Uterus (tissue), 2 donors: Measurements from ENCODE around the gene SNAPC2.

Experiments
- POLR2A ChIP-seq, 2 donors: fragments of 450-650 bp; IDR thresholded peaks; one replicate each; pipeline ENCODE4 v1.6.1; 2016; ENCODE audit warnings: antibody characterized with exemption in 2 of 2, mild to moderate bottlenecking in 1 of 2, moderate library complexity in 1 of 2
- TF ChIP-seq, protein P1 (sequence below), 4 experiments: fragments of 200-600 bp in 2 of 4; fragments of 450-650 bp in 2 of 4; sonication (generic) in 2 of 4; IDR thresholded peaks; one replicate each; pipeline ENCODE4 v1.5.1; 2016 to 2019; ENCODE audit warnings: antibody characterized with exemption in 4 of 4, mild to moderate bottlenecking in 2 of 4, moderate library complexity in 1 of 4

DNA sequence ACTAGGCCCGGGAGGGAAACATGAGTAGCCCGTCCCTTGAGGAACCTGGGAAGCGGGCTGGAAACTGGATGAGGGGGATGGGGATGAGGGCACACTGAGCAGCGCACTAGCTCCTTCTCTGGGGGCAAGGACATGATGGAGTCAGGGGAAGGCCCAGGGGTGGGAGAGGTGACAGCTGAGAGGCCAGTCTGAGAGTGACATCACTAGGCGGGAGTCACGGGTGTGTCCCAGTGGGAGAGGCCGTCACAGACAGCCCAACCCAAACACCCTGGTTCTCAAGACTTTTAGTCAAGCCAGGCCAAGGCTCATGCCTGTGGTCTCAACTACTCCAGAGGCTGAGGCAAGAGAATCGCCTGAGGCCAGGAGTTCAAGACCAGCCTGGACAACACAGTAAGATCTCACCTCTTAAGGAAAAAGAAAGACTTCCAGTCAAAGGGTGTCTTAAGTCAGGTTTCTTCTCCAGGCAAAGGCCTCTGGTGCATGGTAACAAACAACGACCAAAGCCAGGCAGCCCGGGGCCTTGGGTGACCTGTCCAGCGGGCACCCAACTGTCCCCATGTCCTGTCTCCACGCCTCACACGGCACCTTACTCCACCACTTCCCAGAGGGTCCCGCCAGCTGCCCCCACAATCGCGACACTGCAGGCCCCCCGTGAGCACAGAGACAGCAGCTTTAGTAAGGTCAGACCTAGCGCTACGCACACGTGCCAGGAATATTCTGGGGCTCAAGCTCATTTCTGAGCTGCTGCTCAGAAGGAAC, 48.8 kb downstream of the SNAPC2 start:
- TF ChIP-seq, protein P1, sequence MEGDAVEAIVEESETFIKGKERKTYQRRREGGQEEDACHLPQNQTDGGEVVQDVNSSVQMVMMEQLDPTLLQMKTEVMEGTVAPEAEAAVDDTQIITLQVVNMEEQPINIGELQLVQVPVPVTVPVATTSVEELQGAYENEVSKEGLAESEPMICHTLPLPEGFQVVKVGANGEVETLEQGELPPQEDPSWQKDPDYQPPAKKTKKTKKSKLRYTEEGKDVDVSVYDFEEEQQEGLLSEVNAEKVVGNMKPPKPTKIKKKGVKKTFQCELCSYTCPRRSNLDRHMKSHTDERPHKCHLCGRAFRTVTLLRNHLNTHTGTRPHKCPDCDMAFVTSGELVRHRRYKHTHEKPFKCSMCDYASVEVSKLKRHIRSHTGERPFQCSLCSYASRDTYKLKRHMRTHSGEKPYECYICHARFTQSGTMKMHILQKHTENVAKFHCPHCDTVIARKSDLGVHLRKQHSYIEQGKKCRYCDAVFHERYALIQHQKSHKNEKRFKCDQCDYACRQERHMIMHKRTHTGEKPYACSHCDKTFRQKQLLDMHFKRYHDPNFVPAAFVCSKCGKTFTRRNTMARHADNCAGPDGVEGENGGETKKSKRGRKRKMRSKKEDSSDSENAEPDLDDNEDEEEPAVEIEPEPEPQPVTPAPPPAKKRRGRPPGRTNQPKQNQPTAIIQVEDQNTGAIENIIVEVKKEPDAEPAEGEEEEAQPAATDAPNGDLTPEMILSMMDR (IDR thresholded peaks at IDR 0.05), result no peak
- TF ChIP-seq POLR2A (IDR thresholded peaks at IDR 0.05), result no peak
